K562 (cell line): ENCODE measurements around the gene IRAK2. TPM values are rescaled to one million over a fixed set of nuclear protein-coding genes. Genes with fewer than 3 reads are reported as not detected.

ENCODE experiments used
- ARID1B ChIP-seq: fragments of 450-650 bp; IDR thresholded peaks from 2 replicates; pipeline ENCODE4 v1.6.1; 2016; ENCODE audit warnings: antibody characterized with exemption, mild to moderate bottlenecking, inconsistent platforms
- ATF7 ChIP-seq: fragments of 450-650 bp; IDR thresholded peaks from 2 replicates; pipeline ENCODE4 v1.7.1; 2014; ENCODE audit warnings: mild to moderate bottlenecking, moderate library complexity
- CBX1 ChIP-seq: sonication (generic); IDR thresholded peaks from 2 replicates; pipeline ENCODE4 v1.6.1; 2016; ENCODE audit warnings: antibody characterized with exemption, low read depth, mild to moderate bottlenecking
- CCNT2 ChIP-seq: IDR thresholded peaks from 2 replicates; pipeline ENCODE4 v1.6.1; 2011; ENCODE audit warnings: borderline replicate concordance, low read depth, mild to moderate bottlenecking, moderate library complexity, mixed read lengths, low read length; ENCODE audit not compliant: insufficient read length; ENCODE audit errors: extremely low read depth
- CEBPB ChIP-seq: fragments of 450-650 bp; IDR thresholded peaks from 2 replicates; pipeline ENCODE4 v1.6.1; 2016; ENCODE audit warnings: missing genetic modification characterization, missing compliant biosample characterization
- CREB5 ChIP-seq: fragments of 250-450 bp; sonication (Bioruptor Pico); IDR thresholded peaks from 2 replicates; pipeline ENCODE4 v1.5.0; 2020; ENCODE audit warnings: mild to moderate bottlenecking
- HEY1 ChIP-seq: fragments of 250-450 bp; sonication (Bioruptor Pico); IDR thresholded peaks from 2 replicates; pipeline ENCODE4 v1.5.0; 2020; ENCODE audit warnings: mild to moderate bottlenecking, moderate library complexity, borderline replicate concordance
- JUND ChIP-seq, 2 experiments: IDR thresholded peaks; 2 replicates in 1 of 2; 3 replicates in 1 of 2; pipeline ENCODE4 v1.6.1; 2011; ENCODE audit warnings: borderline replicate concordance in 2 of 2, low read depth in 2 of 2, low read length in 2 of 2, improper control_type of control experiment in 1 of 2, missing biosample characterization in 1 of 2, missing genetic modification characterization in 1 of 2, missing genetic modification reagents in 1 of 2
- KLF10 ChIP-seq: fragments of 250-450 bp; sonication (Bioruptor Pico); IDR thresholded peaks from 2 replicates; pipeline ENCODE4 v1.6.1; 2021; ENCODE audit warnings: matching md5 sums
- KLF16 ChIP-seq: IDR thresholded peaks from 2 replicates; pipeline ENCODE4 v1.6.1; 2016; ENCODE audit warnings: antibody characterized with exemption
- L3MBTL2 ChIP-seq: fragments of 450-650 bp; IDR thresholded peaks from 2 replicates; pipeline ENCODE4 v1.6.1; 2016; ENCODE audit warnings: mild to moderate bottlenecking, moderate library complexity
- LARP7 ChIP-seq: fragments of 450-650 bp; IDR thresholded peaks from 2 replicates; pipeline ENCODE4 v1.6.1; 2016
- MCM2 ChIP-seq: fragments of 450-650 bp; IDR thresholded peaks from 2 replicates; pipeline ENCODE4 v1.6.1; 2017; ENCODE audit warnings: low read depth, mild to moderate bottlenecking
- PCBP1 ChIP-seq: fragments of 200-400 bp; formaldehyde crosslinking; IDR thresholded peaks from 2 replicates; pipeline ENCODE4 v1.6.1; 2018; ENCODE audit warnings: mild to moderate bottlenecking, low read depth, low read length; ENCODE audit not compliant: poor library complexity, severe bottlenecking
- PHTF2 ChIP-seq: fragments of 250-450 bp; sonication (Bioruptor Pico); IDR thresholded peaks from 2 replicates; pipeline ENCODE4 v1.5.0; 2021; ENCODE audit warnings: mild to moderate bottlenecking
- SIRT6 ChIP-seq: IDR thresholded peaks from one replicate; pipeline ENCODE4 v1.6.1; 2012; ENCODE audit warnings: low read depth, mild to moderate bottlenecking, control low read depth, inconsistent platforms, low read length, moderate library complexity
- SPI1 ChIP-seq: IDR thresholded peaks from 2 replicates; pipeline ENCODE4 v1.6.1; 2011; ENCODE audit warnings: low read depth, low read length, control low read depth, borderline replicate concordance
- SRF ChIP-seq, 2 experiments: fragments of 250-450, 450-650 bp in 1 of 2; sonication (Bioruptor Pico) in 1 of 2; sonication (generic) in 1 of 2; formaldehyde crosslinking; IDR thresholded peaks; 2 replicates each; pipeline versions ENCODE4 v1.5.0 to v1.5.1; 2020 to 2022; ENCODE audit warnings: mild to moderate bottlenecking in 1 of 2, missing genetic modification reagents in 1 of 2
- STAT5A ChIP-seq: IDR thresholded peaks from 2 replicates; pipeline ENCODE4 v1.6.1; 2012; ENCODE audit warnings: low read length, inconsistent platforms, borderline replicate concordance
- TCFL5 ChIP-seq: fragments of 250-450 bp; sonication (Bioruptor Pico); conservative IDR thresholded peaks from 2 replicates; pipeline ENCODE4 v1.6.1; 2021; ENCODE audit warnings: mild to moderate bottlenecking, moderate library complexity, matching md5 sums
- TRIM28 ChIP-seq: fragments of 450-650 bp; IDR thresholded peaks from 2 replicates; pipeline ENCODE4 v1.6.1; 2017
- XRCC4 ChIP-seq: IDR thresholded peaks from one replicate; pipeline ENCODE4 v1.6.1; 2011; ENCODE audit not compliant: insufficient read depth, insufficient read length; ENCODE audit errors: extremely low read depth
- ZBTB34 ChIP-seq: fragments of 250-450 bp; sonication (Bioruptor Pico); IDR thresholded peaks from 2 replicates; pipeline ENCODE4 v1.8.0; 2021; ENCODE audit warnings: mild to moderate bottlenecking, moderate library complexity
- ZFP30 ChIP-seq: fragments of 250-450 bp; sonication (Bioruptor Pico); IDR thresholded peaks from 2 replicates; pipeline ENCODE4 v1.8.0; 2022; ENCODE audit warnings: moderate library complexity, mild to moderate bottlenecking, inconsistent platforms, borderline replicate concordance
- ZNF384 ChIP-seq: IDR thresholded peaks from 2 replicates; pipeline ENCODE4 v1.6.1; 2012; ENCODE audit warnings: low read depth, low read length, improper control_type of control experiment
- ZNF445 ChIP-seq: fragments of 250-450 bp; sonication (Bioruptor Pico); IDR thresholded peaks from 2 replicates; pipeline ENCODE4 v1.4.0; 2020; ENCODE audit warnings: low read depth, mild to moderate bottlenecking, moderate library complexity
- ZNF586 ChIP-seq: fragments of 450-650 bp; formaldehyde crosslinking; conservative IDR thresholded peaks from 2 replicates; pipeline ENCODE4 v1.4.0; 2020; ENCODE audit warnings: mild to moderate bottlenecking, moderate library complexity
- ZNF830 ChIP-seq: fragments of 250-450 bp; sonication (Bioruptor Pico); IDR thresholded peaks from 2 replicates; pipeline ENCODE4 v1.5.0; 2021; ENCODE audit warnings: mild to moderate bottlenecking
- polyA plus RNA-seq, 8 experiments: library from polyadenylated mRNA; depleted of rRNA in 4 of 8; stranded (reverse) in 5 of 8; unstranded in 3 of 8; fragments of >200 nt; fragmentation: Nextera tagmentation in 2 of 8; fragmentation: Illumina TruSeq in 1 of 8; extraction: Ambion mirVana in 2 of 8; extraction: Trizol in 1 of 8; gene quantifications; 2 replicates each; pipeline versions ENCODE4 v1.2.1 to v1.2.3, GENCODE V29; 2011 to 2014; ENCODE audit warnings: inconsistent platforms in 1 of 8, missing spikeins in 1 of 8
- total RNA-seq, 7 experiments: library from RNA; depleted of rRNA in 6 of 7; stranded (reverse); fragments of >200 nt in 6 of 7; fragmentation: Illumina TruSeq in 2 of 7; extraction: Trizol in 2 of 7; gene quantifications; 2 replicates each; pipeline versions ENCODE4 v1.2.1 to v1.2.3, GENCODE V29; 2011 to 2021; ENCODE audit warnings: low replicate concordance in 1 of 7
- TF ChIP-seq, protein P1 (sequence below): IDR thresholded peaks from 2 replicates; pipeline ENCODE4 v1.6.1; 2011; ENCODE audit not compliant: insufficient read length; ENCODE audit errors: extremely low read depth

IRAK2 gene
- total and polyA plus RNA-seq, 9 of the 15 experiments (the other 6 are each of a cell fraction or from before 2014, with no cell fraction given): 0.42 to 4.4 (median 2.7) TPM

DNA sequence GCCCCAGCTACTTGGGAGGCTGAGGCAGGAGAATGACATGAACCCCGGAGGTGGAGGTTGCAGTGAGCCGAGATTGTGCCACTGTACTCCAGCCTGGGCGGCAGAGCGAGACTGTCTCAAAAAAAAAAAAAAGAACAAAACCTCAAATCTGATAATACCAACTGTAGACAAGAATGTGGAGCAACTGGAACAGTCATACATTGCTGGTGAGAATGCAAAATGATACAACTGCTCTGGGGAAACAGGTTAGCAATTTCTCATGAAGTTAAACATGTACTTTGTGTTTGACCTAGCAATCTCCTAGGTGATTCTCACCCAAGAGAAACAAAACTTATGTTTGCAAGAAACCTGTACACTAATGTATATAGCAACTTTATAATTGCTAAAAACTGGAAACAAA is 27.5 kb upstream of the IRAK2 start (continued):
- TF ChIP-seq PCBP1 (no peak), PHTF2 (CRISPR knock-in tag) (no peak), CREB5 (CRISPR knock-in tag) (no peak), SRF (CRISPR knock-in tag; IDR thresholded peaks at IDR 0.05) (no peak), ZNF586 (CRISPR knock-in tag) (no peak), STAT5A (no peak), SIRT6 (no peak), KLF16 (no peak), LARP7 (0 out of 2 replicates have a peak, but pooled peaks have one; percentile 15), ZBTB34 (CRISPR knock-in tag) (no peak), CEBPB (tag) (peak; percentile 43), SPI1 (no peak), ZNF445 (CRISPR knock-in tag) (no peak), HEY1 (CRISPR knock-in tag) (no peak), ZNF384 (peak; percentile 89), XRCC4 (no peak), CCNT2 (no peak), TCFL5 (CRISPR knock-in tag) (no peak), TRIM28 (no peak; the same call in 1 of the 2 replicates), JUND (IDR thresholded peaks at IDR 0.05; ENCODE audit: borderline replicate concordance, low read depth, low read length) (no peak), JUND (tag; IDR thresholded peaks at IDR 0.05; ENCODE audit: borderline replicate concordance, low read depth, low read length) (0 out of 3 replicates have a peak, but pooled peaks have one; percentile 13), ARID1B (0 out of 2 replicates have a peak, but pooled peaks have one; percentile 10), CBX1 (peak; percentile 21; the same call in 1 of the 2 replicates), ZFP30 (CRISPR knock-in tag) (no peak), KLF10 (no peak), MCM2 (no peak), ATF7 (no peak), L3MBTL2 (no peak), ZNF830 (CRISPR knock-in tag) (no peak)
- TF ChIP-seq, protein P1, sequence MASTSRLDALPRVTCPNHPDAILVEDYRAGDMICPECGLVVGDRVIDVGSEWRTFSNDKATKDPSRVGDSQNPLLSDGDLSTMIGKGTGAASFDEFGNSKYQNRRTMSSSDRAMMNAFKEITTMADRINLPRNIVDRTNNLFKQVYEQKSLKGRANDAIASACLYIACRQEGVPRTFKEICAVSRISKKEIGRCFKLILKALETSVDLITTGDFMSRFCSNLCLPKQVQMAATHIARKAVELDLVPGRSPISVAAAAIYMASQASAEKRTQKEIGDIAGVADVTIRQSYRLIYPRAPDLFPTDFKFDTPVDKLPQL: no peak
